HG02981 (cell line): ENCODE measurements around the gene DNAJC4.

Experiments used
- ATAC-seq: cut with Tn5 transposase; IDR thresholded peaks from one replicate; pipeline ENCODE4 v1.9.1; 2021; ENCODE audit warnings: mild to moderate bottlenecking, moderate library complexity; ENCODE audit not compliant: unreplicated experiment

The DNAJC4 gene

GRCh38 chr11:64208086-64208795, 22.1 kb upstream of the DNAJC4 start:
- ATAC-seq: no peak

- no peak for ATAC-seq
These were observed 21.4 kb upstream of the DNAJC4 start for GRCh38 chr11:64208796-64209562.

- no peak for ATAC-seq
These were observed 20.8 kb upstream of the DNAJC4 start for GRCh38 chr11:64209563-64209843.

GRCh38 chr11:64210301-64211020, 19.9 kb upstream of the DNAJC4 start:
- ATAC-seq: no peak

DNA sequence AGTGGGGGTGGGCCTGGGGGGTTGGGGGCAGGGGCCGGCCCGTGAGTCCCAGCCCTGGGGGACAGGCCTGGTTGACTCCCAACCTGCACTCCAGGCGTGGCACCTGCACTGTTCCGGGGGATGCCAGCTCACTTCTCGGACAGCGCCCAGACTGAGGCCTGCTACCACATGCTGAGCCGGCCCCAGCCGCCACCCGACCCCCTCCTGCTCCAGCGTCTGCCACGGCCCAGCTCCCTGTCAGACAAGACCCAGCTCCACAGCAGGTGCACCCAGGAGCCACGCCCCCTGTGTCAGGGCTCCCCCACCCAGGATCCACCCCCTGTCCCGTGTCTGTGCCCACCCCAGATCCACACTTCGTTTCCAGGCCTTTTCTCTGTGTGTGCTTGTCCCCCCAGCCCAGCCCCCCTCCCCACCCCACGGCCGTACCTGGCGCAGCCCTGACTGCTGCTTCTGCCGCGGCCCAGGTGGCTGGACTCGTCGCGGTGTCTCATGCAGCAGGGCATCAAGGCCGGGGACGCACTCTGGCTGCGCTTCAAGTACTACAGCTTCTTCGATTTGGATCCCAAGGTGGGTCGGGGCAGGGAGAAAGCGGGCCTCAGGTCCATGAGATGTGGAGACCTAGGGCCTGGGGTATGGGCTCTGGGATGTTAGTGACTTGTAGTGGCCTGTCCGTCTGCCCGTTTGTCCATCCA, 19.0 kb upstream of the DNAJC4 start:
- no peak for ATAC-seq

DNA sequence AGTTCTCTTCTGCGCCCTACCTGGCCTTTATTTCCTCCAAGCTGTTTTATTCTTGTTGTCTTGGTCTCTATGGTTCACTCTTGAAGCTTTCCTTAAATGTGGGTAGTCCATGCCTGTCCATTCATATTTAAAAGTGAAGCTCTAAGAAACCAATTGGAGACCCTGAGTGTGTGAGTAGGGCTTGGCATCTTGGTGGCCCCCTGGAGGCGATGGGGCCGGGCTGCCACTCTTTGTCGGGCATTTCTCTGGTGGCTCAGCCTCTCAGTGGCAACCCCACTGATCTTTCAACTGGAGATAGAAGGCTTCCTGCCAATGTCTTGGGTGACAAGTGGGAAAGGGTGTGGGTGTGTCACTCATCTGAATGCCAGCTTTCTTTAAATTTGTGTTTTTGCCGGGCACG, 13.5 kb upstream of the DNAJC4 start:
- no peak for ATAC-seq

DNA sequence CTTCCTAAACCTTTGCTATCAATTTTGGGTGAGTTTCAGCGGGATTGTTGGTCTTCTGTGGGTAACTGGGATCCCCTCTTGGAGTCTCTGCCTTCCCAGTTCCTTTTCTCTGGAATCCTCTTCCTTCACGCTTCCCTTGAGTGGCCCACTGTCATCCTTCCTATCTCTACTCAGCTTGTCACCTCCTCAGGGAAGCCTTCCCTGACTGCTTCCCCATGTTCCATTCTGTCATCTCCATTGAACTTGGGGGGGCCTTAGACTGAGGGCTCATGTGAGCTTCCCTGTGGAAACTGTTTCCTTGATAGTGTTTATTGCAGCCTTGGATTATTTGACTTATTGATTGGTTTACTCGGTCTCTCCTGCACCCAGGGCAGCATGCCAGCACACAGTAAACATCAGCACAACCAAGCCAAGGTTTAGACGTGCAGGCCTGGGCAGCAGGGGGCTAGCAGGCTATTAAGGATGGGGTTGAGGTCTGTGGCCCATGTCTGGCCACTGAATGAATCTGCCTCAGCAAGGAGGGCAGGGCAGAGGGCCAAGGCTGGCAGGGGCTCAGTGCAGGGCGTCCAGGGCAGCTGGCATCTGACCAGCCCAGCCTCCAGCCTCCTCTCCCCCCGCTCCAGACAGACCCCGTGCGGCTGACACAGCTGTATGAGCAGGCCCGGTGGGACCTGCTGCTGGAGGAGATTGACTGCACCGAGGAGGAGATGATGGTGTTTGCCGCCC, 11.6 kb upstream of the DNAJC4 start:
- no peak for ATAC-seq

GRCh38 chr11:64219354-64219684, 11.0 kb upstream of the DNAJC4 start:
- no peak for ATAC-seq

GRCh38 chr11:64219755-64220154, 10.6 kb upstream of the DNAJC4 start:
- ATAC-seq: no peak

DNA sequence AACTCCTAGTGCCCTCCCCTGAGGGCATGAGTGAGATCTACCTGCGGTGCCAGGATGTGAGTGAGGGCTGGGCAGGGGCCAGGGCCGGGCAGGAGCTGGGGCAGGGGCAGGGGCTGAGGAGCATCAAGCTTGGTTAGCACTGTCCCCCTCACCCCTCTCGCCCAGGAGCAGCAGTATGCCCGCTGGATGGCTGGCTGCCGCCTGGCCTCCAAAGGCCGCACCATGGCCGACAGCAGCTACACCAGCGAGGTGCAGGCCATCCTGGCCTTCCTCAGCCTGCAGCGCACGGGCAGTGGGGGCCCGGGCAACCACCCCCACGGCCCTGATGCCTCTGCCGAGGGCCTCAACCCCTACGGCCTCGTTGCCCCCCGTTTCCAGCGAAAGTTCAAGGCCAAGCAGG, 10.1 kb upstream of the DNAJC4 start:
- ATAC-seq: no peak

DNA sequence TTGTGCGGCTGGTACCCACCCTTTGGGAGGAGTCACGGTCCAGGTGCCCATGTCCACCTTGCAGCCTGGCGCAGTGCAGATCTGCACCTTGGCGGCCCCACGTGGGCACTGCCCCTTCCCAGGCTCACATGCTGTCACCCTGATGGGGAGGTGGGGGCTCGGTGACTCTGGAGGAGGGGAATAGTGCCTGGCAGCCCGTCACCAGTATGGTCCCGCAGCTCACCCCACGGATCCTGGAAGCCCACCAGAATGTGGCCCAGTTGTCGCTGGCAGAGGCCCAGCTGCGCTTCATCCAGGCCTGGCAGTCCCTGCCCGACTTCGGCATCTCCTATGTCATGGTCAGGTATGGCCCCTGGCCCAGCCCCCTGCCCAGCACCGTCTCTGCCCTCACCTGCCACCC, 9.6 kb upstream of the DNAJC4 start:
- no peak for ATAC-seq

- ATAC-seq: no peak
These were observed 7.7 kb upstream of the DNAJC4 start for GRCh38 chr11:64222651-64223000.

DNA sequence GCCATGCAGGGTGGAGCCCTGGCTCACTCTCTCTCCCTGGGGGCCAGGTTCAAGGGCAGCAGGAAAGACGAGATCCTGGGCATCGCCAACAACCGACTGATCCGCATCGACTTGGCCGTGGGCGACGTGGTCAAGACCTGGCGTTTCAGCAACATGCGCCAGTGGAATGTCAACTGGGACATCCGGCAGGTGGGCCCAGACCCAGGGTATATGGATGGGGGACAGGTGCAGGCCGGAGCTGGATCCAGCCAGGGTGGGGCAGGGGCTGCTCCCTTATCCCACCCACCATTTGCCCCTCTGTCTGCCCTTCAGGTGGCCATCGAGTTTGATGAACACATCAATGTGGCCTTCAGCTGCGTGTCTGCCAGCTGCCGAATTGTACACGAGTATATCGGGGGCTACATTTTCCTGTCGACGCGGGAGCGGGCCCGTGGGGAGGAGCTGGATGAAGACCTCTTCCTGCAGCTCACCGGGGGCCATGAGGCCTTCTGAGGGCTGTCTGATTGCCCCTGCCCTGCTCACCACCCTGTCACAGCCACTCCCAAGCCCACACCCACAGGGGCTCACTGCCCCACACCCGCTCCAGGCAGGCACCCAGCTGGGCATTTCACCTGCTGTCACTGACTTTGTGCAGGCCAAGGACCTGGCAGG, 7.2 kb upstream of the DNAJC4 start:
- no peak for ATAC-seq

DNA sequence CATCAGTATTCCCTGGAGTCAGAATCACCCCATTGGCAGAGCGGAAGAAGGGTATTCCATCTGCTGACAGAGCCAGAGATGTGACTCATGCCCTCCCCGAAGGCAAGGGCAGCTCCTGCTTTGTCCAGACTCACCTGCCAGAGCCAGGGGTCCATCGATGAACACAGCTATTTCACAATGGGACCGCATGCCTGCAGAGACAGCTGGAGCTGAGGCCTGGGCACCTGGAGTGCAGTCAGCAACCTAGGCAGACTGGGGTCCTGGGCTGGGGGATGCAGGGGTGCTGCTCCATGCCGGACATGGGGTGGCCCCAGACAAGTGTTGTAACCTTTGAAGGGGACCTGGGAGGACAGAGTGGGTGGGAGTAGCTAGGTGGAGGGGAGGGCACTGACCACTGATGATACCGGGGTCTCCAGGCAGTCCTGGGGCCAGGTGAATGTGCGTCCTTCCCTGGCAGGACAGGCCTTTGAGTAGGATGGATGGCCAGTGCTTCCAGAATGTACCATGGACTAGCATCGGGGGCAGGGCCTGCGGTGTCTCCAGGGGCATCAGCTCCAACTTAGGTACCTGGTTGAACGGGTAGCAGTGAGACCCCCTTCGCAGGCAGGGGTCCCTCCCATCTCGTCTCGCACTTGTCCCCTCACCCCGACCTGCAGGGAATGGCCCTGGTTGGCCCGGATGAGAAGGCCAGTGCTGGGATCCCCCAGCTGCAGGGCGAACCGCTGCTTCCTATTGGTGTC, 6.0 kb upstream of the DNAJC4 start:
- ATAC-seq: no peak

DNA sequence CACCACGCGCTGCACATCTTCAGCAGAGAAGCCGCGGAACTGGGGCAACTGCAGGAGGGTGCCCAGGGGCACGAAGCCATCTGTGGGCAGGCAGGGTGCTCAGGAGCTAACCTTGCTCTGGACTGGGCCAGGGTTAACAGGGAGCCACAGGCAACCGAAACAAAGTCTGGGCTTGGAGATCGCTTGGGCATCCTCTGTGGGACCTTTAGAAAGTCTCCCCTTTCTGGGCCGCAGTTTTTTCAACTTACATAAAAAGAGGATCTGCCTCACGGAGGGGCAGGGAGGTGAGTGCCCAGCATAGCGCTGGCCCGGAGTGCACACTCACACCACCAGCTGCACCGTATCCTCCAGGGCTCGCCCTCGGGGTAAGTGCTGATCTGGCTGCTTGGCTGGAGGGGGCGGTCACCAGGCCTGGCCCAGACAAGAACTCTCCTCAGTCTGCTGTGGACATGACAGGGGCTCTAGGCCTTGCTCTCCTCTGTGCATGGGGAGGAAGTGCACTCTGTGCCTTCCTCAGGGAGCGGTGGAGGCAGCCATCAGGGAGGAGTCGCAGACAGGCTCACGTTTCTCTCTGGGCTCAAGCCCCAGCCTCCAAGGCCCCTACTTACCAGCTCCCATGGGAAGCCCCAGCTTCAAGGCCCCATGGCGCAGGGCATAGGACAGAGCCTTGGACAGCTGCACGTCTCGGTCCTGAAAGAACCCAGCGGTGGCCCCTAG, 5.3 kb upstream of the DNAJC4 start:
- ATAC-seq: no peak

- ATAC-seq: peak; percentile 44
These were observed 4.5 kb upstream of the DNAJC4 start, which contains the start of the genes NUDT22 and TRPT1 for GRCh38 chr11:64225608-64226506. Gene NUDT22 (plus strand): TSS chr11:64226274. CDS start chr11:64226653, 379 bp downstream. Gene TRPT1 (minus strand): TSS chr11:64226186. CDS start chr11:64225860, 326 bp downstream.

DNA sequence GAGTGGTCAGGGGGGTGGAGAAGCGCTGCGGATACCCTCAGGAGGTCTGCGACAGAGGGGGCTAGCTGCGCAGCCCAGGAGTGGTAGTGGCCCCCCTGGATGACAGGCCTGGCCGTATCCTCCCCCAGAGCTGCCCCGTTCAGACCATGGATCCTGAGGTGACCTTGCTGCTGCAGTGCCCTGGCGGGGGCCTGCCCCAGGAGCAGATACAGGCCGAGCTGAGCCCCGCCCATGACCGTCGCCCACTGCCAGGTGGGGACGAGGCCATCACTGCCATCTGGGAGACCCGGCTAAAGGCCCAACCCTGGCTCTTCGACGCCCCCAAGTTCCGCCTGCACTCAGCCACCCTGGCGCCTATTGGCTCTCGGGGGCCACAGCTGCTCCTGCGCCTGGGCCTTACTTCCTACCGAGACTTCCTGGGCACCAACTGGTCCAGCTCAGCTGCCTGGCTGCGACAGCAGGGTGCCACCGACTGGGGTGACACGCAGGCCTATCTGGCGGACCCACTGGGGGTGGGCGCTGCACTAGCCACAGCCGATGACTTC, 3.8 kb upstream of the DNAJC4 start:
- ATAC-seq: no peak
